Measurements from ENCODE around the gene OR10AD1. TPM values are rescaled to one million over a fixed set of nuclear protein-coding genes. Genes with fewer than 3 reads are reported as not detected.

The OR10AD1 gene
- polyA plus RNA-seq, 1 of the 3 experiments (the other 2 are of a cell fraction), result not detected

DNA sequence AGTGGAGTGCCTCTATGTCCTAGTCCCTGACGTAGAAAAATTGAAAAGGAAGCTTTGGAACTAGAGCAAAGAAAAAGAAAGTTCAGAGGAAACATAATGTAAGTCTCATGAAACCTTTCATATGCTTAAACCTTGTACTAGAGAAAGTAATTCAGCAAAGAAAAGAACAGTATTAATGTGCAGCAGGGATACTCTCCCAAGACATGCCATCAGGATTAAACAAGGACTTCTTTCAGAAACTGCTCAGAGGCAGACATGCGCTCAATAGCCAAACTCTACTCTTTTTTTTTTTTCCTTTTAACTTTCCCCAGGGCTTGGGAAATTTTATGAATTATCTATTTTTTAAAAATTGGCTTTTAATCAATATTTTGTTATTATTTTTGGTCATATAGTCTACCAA lies 38.6 kb downstream of the OR10AD1 start (continued):
- TF ChIP-seq SMC3 (IDR thresholded peaks at IDR 0.05; ENCODE audit: low read depth, low read length) (no peak), GATA2 (CRISPR knock-in tag; IDR thresholded peaks at IDR 0.05) (no peak)
- TF ChIP-seq, protein P1, sequence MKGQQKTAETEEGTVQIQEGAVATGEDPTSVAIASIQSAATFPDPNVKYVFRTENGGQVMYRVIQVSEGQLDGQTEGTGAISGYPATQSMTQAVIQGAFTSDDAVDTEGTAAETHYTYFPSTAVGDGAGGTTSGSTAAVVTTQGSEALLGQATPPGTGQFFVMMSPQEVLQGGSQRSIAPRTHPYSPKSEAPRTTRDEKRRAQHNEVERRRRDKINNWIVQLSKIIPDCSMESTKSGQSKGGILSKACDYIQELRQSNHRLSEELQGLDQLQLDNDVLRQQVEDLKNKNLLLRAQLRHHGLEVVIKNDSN (IDR thresholded peaks at IDR 0.05; ENCODE audit: borderline replicate concordance, low read depth), result no peak

GRCh38 chr12:48163150-48163747 lies 39.8 kb downstream of the OR10AD1 start:
- H3K9me3 ChIP-seq, result no peaks in the 10 kb centered on the region
- no peaks in the 10 kb centered on the region for H3K79me2 ChIP-seq (ENCODE audit: insufficient read depth)
- no peak overlapping the region for H3K27ac ChIP-seq (ENCODE audit: low read depth in 2 of 2, low read length in 1 of 2)
- H4K20me1 ChIP-seq (ENCODE audit: insufficient read depth), result no peaks in the 10 kb centered on the region
- no peak overlapping the region for H2AFZ ChIP-seq (ENCODE audit: low read depth)
- no peak overlapping the region for H3K9ac ChIP-seq
- ChIA-PET CTCF (interaction anchor here (0.5 to 6.1 kb wide), 11 partner anchors 7 to 1264 kb away, joined by 3 to 33 read pairs (median 4); partner anchors contain the start of genes ASB8 and VDR), POLR2A (interaction anchor here (1.5 kb wide), 1 partner anchor 57 kb away, joined by 3 read pairs; the partner anchor contains the start of gene SENP1)
- H3K4me1 ChIP-seq (ENCODE audit: control insufficient read depth in 1 of 2, insufficient read depth in 2 of 2, low read depth in 1 of 2, low read length in 1 of 2), result no peaks in the 10 kb centered on the region; a peak in 1 of 4 replicates
- TF ChIP-seq SMC3 (IDR thresholded peaks at IDR 0.05; ENCODE audit: low read depth, low read length) (no peak), EP300 (IDR thresholded peaks at IDR 0.05; ENCODE audit: borderline replicate concordance in 1 of 2, low read depth in 1 of 2, low read length in 1 of 2) (no peak), SIN3A (IDR thresholded peaks at IDR 0.05; ENCODE audit: borderline replicate concordance, low read depth, low read length) (no peak), TCF12 (IDR thresholded peaks at IDR 0.05) (no peak), FOSL2 (IDR thresholded peaks at IDR 0.05; ENCODE audit: borderline replicate concordance, low read depth) (no peak), CHD2 (IDR thresholded peaks at IDR 0.05; ENCODE audit: low read length, partially characterized antibody) (no peak), TAF1 (IDR thresholded peaks at IDR 0.05; ENCODE audit: borderline replicate concordance, low read depth, low read length) (no peak), NRF1 (IDR thresholded peaks at IDR 0.05; ENCODE audit: low read depth, low read length) (no peak), YY1 (IDR thresholded peaks at IDR 0.05; ENCODE audit: low read depth) (no peak), MEF2A (IDR thresholded peaks at IDR 0.05; ENCODE audit: borderline replicate concordance, low read depth) (no peak), FOXJ3 (CRISPR knock-in tag; IDR thresholded peaks at IDR 0.05) (no peak), RXRA (IDR thresholded peaks at IDR 0.05; ENCODE audit: borderline replicate concordance, low read depth) (no peak), RFX5 (IDR thresholded peaks at IDR 0.05; ENCODE audit: low read length) (no peak), GABPA (IDR thresholded peaks at IDR 0.05; ENCODE audit: low read depth) (no peak), RCOR1 (IDR thresholded peaks at IDR 0.05; ENCODE audit: low read length) (no peak)
- TF ChIP-seq, protein P2, sequence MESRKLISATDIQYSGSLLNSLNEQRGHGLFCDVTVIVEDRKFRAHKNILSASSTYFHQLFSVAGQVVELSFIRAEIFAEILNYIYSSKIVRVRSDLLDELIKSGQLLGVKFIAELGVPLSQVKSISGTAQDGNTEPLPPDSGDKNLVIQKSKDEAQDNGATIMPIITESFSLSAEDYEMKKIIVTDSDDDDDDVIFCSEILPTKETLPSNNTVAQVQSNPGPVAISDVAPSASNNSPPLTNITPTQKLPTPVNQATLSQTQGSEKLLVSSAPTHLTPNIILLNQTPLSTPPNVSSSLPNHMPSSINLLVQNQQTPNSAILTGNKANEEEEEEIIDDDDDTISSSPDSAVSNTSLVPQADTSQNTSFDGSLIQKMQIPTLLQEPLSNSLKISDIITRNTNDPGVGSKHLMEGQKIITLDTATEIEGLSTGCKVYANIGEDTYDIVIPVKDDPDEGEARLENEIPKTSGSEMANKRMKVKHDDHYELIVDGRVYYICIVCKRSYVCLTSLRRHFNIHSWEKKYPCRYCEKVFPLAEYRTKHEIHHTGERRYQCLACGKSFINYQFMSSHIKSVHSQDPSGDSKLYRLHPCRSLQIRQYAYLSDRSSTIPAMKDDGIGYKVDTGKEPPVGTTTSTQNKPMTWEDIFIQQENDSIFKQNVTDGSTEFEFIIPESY (IDR thresholded peaks at IDR 0.05; ENCODE audit: borderline replicate concordance, low read depth), result no peak
- TF ChIP-seq, protein P3, sequence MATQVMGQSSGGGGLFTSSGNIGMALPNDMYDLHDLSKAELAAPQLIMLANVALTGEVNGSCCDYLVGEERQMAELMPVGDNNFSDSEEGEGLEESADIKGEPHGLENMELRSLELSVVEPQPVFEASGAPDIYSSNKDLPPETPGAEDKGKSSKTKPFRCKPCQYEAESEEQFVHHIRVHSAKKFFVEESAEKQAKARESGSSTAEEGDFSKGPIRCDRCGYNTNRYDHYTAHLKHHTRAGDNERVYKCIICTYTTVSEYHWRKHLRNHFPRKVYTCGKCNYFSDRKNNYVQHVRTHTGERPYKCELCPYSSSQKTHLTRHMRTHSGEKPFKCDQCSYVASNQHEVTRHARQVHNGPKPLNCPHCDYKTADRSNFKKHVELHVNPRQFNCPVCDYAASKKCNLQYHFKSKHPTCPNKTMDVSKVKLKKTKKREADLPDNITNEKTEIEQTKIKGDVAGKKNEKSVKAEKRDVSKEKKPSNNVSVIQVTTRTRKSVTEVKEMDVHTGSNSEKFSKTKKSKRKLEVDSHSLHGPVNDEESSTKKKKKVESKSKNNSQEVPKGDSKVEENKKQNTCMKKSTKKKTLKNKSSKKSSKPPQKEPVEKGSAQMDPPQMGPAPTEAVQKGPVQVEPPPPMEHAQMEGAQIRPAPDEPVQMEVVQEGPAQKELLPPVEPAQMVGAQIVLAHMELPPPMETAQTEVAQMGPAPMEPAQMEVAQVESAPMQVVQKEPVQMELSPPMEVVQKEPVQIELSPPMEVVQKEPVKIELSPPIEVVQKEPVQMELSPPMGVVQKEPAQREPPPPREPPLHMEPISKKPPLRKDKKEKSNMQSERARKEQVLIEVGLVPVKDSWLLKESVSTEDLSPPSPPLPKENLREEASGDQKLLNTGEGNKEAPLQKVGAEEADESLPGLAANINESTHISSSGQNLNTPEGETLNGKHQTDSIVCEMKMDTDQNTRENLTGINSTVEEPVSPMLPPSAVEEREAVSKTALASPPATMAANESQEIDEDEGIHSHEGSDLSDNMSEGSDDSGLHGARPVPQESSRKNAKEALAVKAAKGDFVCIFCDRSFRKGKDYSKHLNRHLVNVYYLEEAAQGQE (IDR thresholded peaks at IDR 0.05; ENCODE audit: low read depth, low read length), result no peak
- TF ChIP-seq, protein P4, sequence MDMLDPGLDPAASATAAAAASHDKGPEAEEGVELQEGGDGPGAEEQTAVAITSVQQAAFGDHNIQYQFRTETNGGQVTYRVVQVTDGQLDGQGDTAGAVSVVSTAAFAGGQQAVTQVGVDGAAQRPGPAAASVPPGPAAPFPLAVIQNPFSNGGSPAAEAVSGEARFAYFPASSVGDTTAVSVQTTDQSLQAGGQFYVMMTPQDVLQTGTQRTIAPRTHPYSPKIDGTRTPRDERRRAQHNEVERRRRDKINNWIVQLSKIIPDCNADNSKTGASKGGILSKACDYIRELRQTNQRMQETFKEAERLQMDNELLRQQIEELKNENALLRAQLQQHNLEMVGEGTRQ (IDR thresholded peaks at IDR 0.05; ENCODE audit: borderline replicate concordance, low read depth, low read length), result no peak
- TF ChIP-seq, protein P5, sequence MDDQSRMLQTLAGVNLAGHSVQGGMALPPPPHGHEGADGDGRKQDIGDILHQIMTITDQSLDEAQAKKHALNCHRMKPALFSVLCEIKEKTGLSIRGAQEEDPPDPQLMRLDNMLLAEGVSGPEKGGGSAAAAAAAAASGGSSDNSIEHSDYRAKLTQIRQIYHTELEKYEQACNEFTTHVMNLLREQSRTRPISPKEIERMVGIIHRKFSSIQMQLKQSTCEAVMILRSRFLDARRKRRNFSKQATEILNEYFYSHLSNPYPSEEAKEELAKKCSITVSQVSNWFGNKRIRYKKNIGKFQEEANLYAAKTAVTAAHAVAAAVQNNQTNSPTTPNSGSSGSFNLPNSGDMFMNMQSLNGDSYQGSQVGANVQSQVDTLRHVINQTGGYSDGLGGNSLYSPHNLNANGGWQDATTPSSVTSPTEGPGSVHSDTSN (IDR thresholded peaks at IDR 0.05), result no peak
- TF ChIP-seq, protein P1 (IDR thresholded peaks at IDR 0.05; ENCODE audit: borderline replicate concordance, low read depth), result no peak
- H3K9me2 ChIP-seq, result no peaks in the 10 kb centered on the region
- no peak overlapping the region for H3K4me2 ChIP-seq
- no peaks in the 10 kb centered on the region for H3F3A ChIP-seq (replicated peaks; ENCODE audit: insufficient read depth)
- H3K36me3 ChIP-seq (replicated peaks in 1 of 2; ENCODE audit: control insufficient read depth in 1 of 2, insufficient read depth in 2 of 2, low read length in 1 of 2), result no peaks in the 10 kb centered on the region
- DNase-seq, result no peak
- no peak overlapping the region for H3K4me3 ChIP-seq (ENCODE audit: low read depth in 2 of 2, low read length in 1 of 2)
- no peaks in the 10 kb centered on the region for H3K27me3 ChIP-seq (ENCODE audit: insufficient read depth)
- WGBS (ENCODE audit: low lambda C conversion rate), result 42% methylated on average over 5 of the region's 5 CpGs

Measured in SK-N-SH (cell line).